ENCODE measurements around the gene LCN10.

DNA sequence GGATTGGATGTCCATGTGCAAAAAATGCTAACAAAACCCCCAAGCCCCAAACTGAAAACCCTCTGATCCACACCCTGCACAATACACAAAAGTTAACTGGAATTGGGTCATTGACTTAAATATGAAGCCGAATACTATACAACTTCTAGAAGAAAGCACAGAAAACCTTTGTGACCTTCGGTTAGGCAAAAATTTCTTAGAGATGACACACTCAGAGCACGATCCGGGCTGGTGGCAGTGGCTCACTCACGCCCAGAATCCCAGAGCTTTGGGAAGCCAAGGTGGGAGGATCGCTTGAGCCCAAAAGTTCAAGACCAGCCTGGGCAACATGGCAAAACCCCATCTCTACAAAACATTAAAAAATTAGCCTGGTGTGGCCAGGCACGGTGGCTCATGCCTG, 32.2 kb downstream of the LCN10 start:
- TF ChIP-seq, protein P1, sequence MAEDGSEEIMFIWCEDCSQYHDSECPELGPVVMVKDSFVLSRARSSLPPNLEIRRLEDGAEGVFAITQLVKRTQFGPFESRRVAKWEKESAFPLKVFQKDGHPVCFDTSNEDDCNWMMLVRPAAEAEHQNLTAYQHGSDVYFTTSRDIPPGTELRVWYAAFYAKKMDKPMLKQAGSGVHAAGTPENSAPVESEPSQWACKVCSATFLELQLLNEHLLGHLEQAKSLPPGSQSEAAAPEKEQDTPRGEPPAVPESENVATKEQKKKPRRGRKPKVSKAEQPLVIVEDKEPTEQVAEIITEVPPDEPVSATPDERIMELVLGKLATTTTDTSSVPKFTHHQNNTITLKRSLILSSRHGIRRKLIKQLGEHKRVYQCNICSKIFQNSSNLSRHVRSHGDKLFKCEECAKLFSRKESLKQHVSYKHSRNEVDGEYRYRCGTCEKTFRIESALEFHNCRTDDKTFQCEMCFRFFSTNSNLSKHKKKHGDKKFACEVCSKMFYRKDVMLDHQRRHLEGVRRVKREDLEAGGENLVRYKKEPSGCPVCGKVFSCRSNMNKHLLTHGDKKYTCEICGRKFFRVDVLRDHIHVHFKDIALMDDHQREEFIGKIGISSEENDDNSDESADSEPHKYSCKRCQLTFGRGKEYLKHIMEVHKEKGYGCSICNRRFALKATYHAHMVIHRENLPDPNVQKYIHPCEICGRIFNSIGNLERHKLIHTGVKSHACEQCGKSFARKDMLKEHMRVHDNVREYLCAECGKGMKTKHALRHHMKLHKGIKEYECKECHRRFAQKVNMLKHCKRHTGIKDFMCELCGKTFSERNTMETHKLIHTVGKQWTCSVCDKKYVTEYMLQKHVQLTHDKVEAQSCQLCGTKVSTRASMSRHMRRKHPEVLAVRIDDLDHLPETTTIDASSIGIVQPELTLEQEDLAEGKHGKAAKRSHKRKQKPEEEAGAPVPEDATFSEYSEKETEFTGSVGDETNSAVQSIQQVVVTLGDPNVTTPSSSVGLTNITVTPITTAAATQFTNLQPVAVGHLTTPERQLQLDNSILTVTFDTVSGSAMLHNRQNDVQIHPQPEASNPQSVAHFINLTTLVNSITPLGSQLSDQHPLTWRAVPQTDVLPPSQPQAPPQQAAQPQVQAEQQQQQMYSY (CRISPR knock-in tag; IDR thresholded peaks at IDR 0.05), result no peak
- TF ChIP-seq FOXK2 (IDR thresholded peaks at IDR 0.05) (no peak), TRIM24 (CRISPR knock-in tag; IDR thresholded peaks at IDR 0.05) (no peak), EZH2 (conservative IDR thresholded peaks at IDR 0.05; ENCODE audit: low read depth, low read length) (no peak), NR1H2 (CRISPR knock-in tag; IDR thresholded peaks at IDR 0.05; ENCODE audit: borderline replicate concordance, low read depth) (no peak), PBX2 (CRISPR knock-in tag; IDR thresholded peaks at IDR 0.05) (no peak), SNAPC5 (CRISPR knock-in tag; IDR thresholded peaks at IDR 0.05; ENCODE audit: borderline replicate concordance) (no peak), FIP1L1 (IDR thresholded peaks at IDR 0.05; ENCODE audit: borderline replicate concordance, insufficient read depth, low read depth, low read length) (no peak), BCL3 (CRISPR knock-in tag; IDR thresholded peaks at IDR 0.05) (no peak), THAP8 (CRISPR knock-in tag; IDR thresholded peaks at IDR 0.05; ENCODE audit: borderline replicate concordance) (no peak), ZNF274 (CRISPR knock-in tag; IDR thresholded peaks at IDR 0.05) (no peak)
- TF ChIP-seq, protein P2, sequence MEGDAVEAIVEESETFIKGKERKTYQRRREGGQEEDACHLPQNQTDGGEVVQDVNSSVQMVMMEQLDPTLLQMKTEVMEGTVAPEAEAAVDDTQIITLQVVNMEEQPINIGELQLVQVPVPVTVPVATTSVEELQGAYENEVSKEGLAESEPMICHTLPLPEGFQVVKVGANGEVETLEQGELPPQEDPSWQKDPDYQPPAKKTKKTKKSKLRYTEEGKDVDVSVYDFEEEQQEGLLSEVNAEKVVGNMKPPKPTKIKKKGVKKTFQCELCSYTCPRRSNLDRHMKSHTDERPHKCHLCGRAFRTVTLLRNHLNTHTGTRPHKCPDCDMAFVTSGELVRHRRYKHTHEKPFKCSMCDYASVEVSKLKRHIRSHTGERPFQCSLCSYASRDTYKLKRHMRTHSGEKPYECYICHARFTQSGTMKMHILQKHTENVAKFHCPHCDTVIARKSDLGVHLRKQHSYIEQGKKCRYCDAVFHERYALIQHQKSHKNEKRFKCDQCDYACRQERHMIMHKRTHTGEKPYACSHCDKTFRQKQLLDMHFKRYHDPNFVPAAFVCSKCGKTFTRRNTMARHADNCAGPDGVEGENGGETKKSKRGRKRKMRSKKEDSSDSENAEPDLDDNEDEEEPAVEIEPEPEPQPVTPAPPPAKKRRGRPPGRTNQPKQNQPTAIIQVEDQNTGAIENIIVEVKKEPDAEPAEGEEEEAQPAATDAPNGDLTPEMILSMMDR (CRISPR knock-in tag; IDR thresholded peaks at IDR 0.05), result no peak
- TF ChIP-seq, protein P3, sequence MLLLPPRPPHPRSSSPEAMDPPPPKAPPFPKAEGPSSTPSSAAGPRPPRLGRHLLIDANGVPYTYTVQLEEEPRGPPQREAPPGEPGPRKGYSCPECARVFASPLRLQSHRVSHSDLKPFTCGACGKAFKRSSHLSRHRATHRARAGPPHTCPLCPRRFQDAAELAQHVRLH (CRISPR knock-in tag; IDR thresholded peaks at IDR 0.05; ENCODE audit: borderline replicate concordance, low read depth), result no peak
- TF ChIP-seq, protein P4, sequence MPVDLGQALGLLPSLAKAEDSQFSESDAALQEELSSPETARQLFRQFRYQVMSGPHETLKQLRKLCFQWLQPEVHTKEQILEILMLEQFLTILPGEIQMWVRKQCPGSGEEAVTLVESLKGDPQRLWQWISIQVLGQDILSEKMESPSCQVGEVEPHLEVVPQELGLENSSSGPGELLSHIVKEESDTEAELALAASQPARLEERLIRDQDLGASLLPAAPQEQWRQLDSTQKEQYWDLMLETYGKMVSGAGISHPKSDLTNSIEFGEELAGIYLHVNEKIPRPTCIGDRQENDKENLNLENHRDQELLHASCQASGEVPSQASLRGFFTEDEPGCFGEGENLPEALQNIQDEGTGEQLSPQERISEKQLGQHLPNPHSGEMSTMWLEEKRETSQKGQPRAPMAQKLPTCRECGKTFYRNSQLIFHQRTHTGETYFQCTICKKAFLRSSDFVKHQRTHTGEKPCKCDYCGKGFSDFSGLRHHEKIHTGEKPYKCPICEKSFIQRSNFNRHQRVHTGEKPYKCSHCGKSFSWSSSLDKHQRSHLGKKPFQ (CRISPR knock-in tag; IDR thresholded peaks at IDR 0.05; ENCODE audit: insufficient replicate concordance), result no peak
